ENCODE results near the gene PODN. TPM values are rescaled to one million over a fixed set of nuclear protein-coding genes. Genes with fewer than 3 reads are reported as not detected.

Gene PODN
- total RNA-seq, 1 experiment from 2014 or later, result not detected

- ChIA-PET CTCF (no interaction called here), POLR2A (ENCODE audit: low non-redundant PET) (no interaction called here)
- no peak for DNase-seq (ENCODE audit: low spot score)
- Histone ChIP-seq H3K27me3 (replicated peaks; ENCODE audit: insufficient read depth, low read depth, low read length, poor library complexity) (peaks cover 10% of the 10 kb centered on the region), H3K4me1 (ENCODE audit: insufficient read depth, low read length, poor library complexity, severe bottlenecking) (no peaks in the 10 kb centered on the region), H3K4me3 (ENCODE audit: low read depth, low read length, poor library complexity, severe bottlenecking) (peak overlapping the region; percentile 60), H3K9me3 (ENCODE audit: low read depth, low read length, poor library complexity, severe bottlenecking) (no peaks in the 10 kb centered on the region), H3K27ac (ENCODE audit: low read depth, low read length, poor library complexity, severe bottlenecking) (no peak overlapping the region), H3K36me3 (ENCODE audit: insufficient read depth, low read length, poor library complexity, severe bottlenecking) (no peaks in the 10 kb centered on the region)
- TF ChIP-seq CTCF (conservative IDR thresholded peaks at IDR 0.05; ENCODE audit: low read depth, low read length), result no peak
- no peak for TF ChIP-seq EZH2 (IDR thresholded peaks at IDR 0.05; ENCODE audit: borderline replicate concordance, low read depth, low read length, poor library complexity, severe bottlenecking)
- BruUV-seq (replicated peaks), result no TSS peak
- intact Hi-C loops (cut with micrococcal nuclease; ENCODE audit: unreplicated experiment), result loop anchor here (10.0 kb wide), 1 partner anchor 124 kb away; no protein-coding TSS in a partner anchor
These were observed 722 bp upstream of the PODN start for GRCh38 chr1:53061123-53061858.

GRCh38 chr1:53062708-53063591, 937 bp downstream of the PODN start:
- CTCF ChIA-PET, result no interaction called here
- Histone ChIP-seq H3K4me1 (ENCODE audit: insufficient read depth, low read length, poor library complexity, severe bottlenecking) (no peaks in the 10 kb centered on the region), H3K9me3 (ENCODE audit: low read depth, low read length, poor library complexity, severe bottlenecking) (no peaks in the 10 kb centered on the region), H3K27me3 (replicated peaks; ENCODE audit: insufficient read depth, low read depth, low read length, poor library complexity) (peaks cover 10% of the 10 kb centered on the region), H3K4me3 (ENCODE audit: low read depth, low read length, poor library complexity, severe bottlenecking) (peak overlapping the region; percentile 60), H3K27ac (ENCODE audit: low read depth, low read length, poor library complexity, severe bottlenecking) (no peak overlapping the region), H3K36me3 (ENCODE audit: insufficient read depth, low read length, poor library complexity, severe bottlenecking) (no peaks in the 10 kb centered on the region)
- POLR2A ChIA-PET (ENCODE audit: low non-redundant PET), result no interaction called here
- no TSS peak for BruUV-seq (replicated peaks)
- TF ChIP-seq EZH2 (IDR thresholded peaks at IDR 0.05; ENCODE audit: borderline replicate concordance, low read depth, low read length, poor library complexity, severe bottlenecking) (no peak), CTCF (conservative IDR thresholded peaks at IDR 0.05; ENCODE audit: low read depth, low read length) (no peak)
- intact Hi-C loops (cut with micrococcal nuclease; ENCODE audit: unreplicated experiment), result loop anchor here (10.0 kb wide), 1 partner anchor 122 kb away; no protein-coding TSS in a partner anchor
- DNase-seq (ENCODE audit: low spot score), result no peak

GRCh38 chr1:53063744-53064515, 1.9 kb downstream of the PODN start:
- no peak for DNase-seq (ENCODE audit: low spot score)
- ChIA-PET POLR2A (ENCODE audit: low non-redundant PET) (no interaction called here), CTCF (no interaction called here)
- Histone ChIP-seq H3K27me3 (replicated peaks; ENCODE audit: insufficient read depth, low read depth, low read length, poor library complexity) (peaks cover 10% of the 10 kb centered on the region), H3K36me3 (ENCODE audit: insufficient read depth, low read length, poor library complexity, severe bottlenecking) (no peaks in the 10 kb centered on the region), H3K4me1 (ENCODE audit: insufficient read depth, low read length, poor library complexity, severe bottlenecking) (no peaks in the 10 kb centered on the region), H3K4me3 (ENCODE audit: low read depth, low read length, poor library complexity, severe bottlenecking) (no peak overlapping the region), H3K9me3 (ENCODE audit: low read depth, low read length, poor library complexity, severe bottlenecking) (no peaks in the 10 kb centered on the region), H3K27ac (ENCODE audit: low read depth, low read length, poor library complexity, severe bottlenecking) (no peak overlapping the region)
- no TSS peak for BruUV-seq (replicated peaks)
- intact Hi-C loops (cut with micrococcal nuclease; ENCODE audit: unreplicated experiment), result loop anchor here (10.0 kb wide), 1 partner anchor 121 kb away; no protein-coding TSS in a partner anchor
- TF ChIP-seq CTCF (conservative IDR thresholded peaks at IDR 0.05; ENCODE audit: low read depth, low read length), result no peak
- no peak for TF ChIP-seq EZH2 (IDR thresholded peaks at IDR 0.05; ENCODE audit: borderline replicate concordance, low read depth, low read length, poor library complexity, severe bottlenecking)

All from A673 (cell line).